ENCODE results near the gene FAM47B. TPM values are rescaled to one million over a fixed set of nuclear protein-coding genes. Genes with fewer than 3 reads are reported as not detected.

FAM47B gene
- total RNA-seq = not detected in 2 replicates

DNA sequence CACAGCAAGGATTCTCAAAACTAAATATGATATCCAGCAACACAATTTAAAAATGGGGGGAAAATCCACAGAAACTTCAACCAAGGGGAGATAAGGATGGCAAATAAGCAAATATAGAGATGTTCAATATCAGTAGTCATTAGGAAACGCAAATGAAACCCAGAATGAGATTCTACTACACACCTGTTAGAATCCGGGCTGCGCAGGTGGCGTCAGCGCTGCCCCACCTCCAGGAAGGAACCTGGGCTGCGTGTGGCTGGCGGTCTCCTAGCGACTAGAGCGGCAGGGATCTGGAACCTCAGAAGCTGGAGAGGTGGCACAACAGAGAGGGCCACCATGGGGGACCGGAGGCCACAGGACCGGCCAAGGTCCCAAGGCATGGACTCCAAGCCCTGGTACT lies at the start of gene FAM47B:
FAM47B (plus strand) TSS at position 301 of the 400 bp plus-strand sequence; CDS start at position 337, 36 bp downstream.

Measured in cardiac ventricle fibroblast (primary cell).